Measurements from ENCODE around the gene ACSM6. TPM values are rescaled to one million over a fixed set of nuclear protein-coding genes. Genes with fewer than 3 reads are reported as not detected.
A peak's percentile ranks its signal among the peaks of the same experiment; 100 is the strongest.

Gene ACSM6
- total RNA-seq, 5 donors from 2014 or later (not counting 1 experiment from before 2014, with no cell fraction given), result not detected

GRCh38 chr10:95177429-95177828 is 16.6 kb upstream of the ACSM6 start:
- no peaks in the 10 kb centered on the region for H3K4me1 Mint-ChIP-seq
- ChIA-PET CTCF (no interaction called here), POLR2A (no interaction called here)
- H3K27me3 Mint-ChIP-seq, result peaks cover under 1 to 21% of the 10 kb centered on the region in 2 donors
- H3K27ac Mint-ChIP-seq, result no peak overlapping the region
- no peak overlapping the region for H3K4me3 Mint-ChIP-seq
- H3K27me3 ChIP-seq (replicated peaks in 1 of 2; ENCODE audit: control insufficient read depth in 2 of 2, extremely low read depth in 1 of 2, insufficient read depth in 2 of 2, low read length in 1 of 2), result peaks cover 0 to 9% of the 10 kb centered on the region in 2 experiments
- no peaks in the 10 kb centered on the region for H3K9me3 ChIP-seq
- H3K4me3 ChIP-seq (ENCODE audit: control insufficient read depth in 1 of 2, extremely low read depth in 1 of 2, low read length in 1 of 2), result no peak overlapping the region
- DNase-seq (no peak), ATAC-seq (replicated peaks in 1 of 4) (no peak)
- H3K36me3 Mint-ChIP-seq, result no peaks in the 10 kb centered on the region
- H3K9me3 Mint-ChIP-seq, result peaks cover 0 to 5% (median 0%) of the 10 kb centered on the region in 3 donors
- no peak overlapping the region for H3K27ac ChIP-seq (ENCODE audit: low read length)
- H3K4me1 ChIP-seq (ENCODE audit: control insufficient read depth in 1 of 2, extremely low read depth in 1 of 2, insufficient read depth in 2 of 2, low read length in 2 of 2), result no peaks in the 10 kb centered on the region
- no peaks in the 10 kb centered on the region for H3K36me3 ChIP-seq (ENCODE audit: control insufficient read depth in 2 of 2, extremely low read depth in 1 of 2, insufficient read depth in 1 of 2, low read length in 1 of 2)

GRCh38 chr10:95178266-95178665 is 15.8 kb upstream of the ACSM6 start:
- H3K27me3 Mint-ChIP-seq, result peaks cover 3 to 25% of the 10 kb centered on the region in 2 donors
- Histone ChIP-seq H3K27ac (ENCODE audit: low read length) (no peak overlapping the region), H3K9me3 (no peaks in the 10 kb centered on the region), H3K36me3 (ENCODE audit: control insufficient read depth in 2 of 2, extremely low read depth in 1 of 2, insufficient read depth in 1 of 2, low read length in 1 of 2) (no peaks in the 10 kb centered on the region), H3K4me3 (ENCODE audit: control insufficient read depth in 1 of 2, extremely low read depth in 1 of 2, low read length in 1 of 2) (no peak overlapping the region), H3K4me1 (ENCODE audit: control insufficient read depth in 1 of 2, extremely low read depth in 1 of 2, insufficient read depth in 2 of 2, low read length in 2 of 2) (peaks cover 0 to 2% of the 10 kb centered on the region in 2 experiments), H3K27me3 (replicated peaks in 1 of 2; ENCODE audit: control insufficient read depth in 2 of 2, extremely low read depth in 1 of 2, insufficient read depth in 2 of 2, low read length in 1 of 2) (peaks cover 0 to 12% of the 10 kb centered on the region in 2 experiments)
- DNase-seq, result no peak
- CTCF ChIA-PET, result no interaction called here
- POLR2A ChIA-PET, result no interaction called here
- WGBS (ENCODE audit: insufficient coverage), result no CpG with 5 or more reads among the region's 1 CpG
- no peak for ATAC-seq (replicated peaks in 1 of 4)
- peaks cover 0 to 4% (median 3%) of the 10 kb centered on the region in 3 donors for H3K4me1 Mint-ChIP-seq
- no peaks in the 10 kb centered on the region for H3K36me3 Mint-ChIP-seq
- no peak overlapping the region for H3K27ac Mint-ChIP-seq
- no peak overlapping the region for H3K4me3 Mint-ChIP-seq
- peaks cover 0 to 5% (median 0%) of the 10 kb centered on the region in 3 donors for H3K9me3 Mint-ChIP-seq

DNA sequence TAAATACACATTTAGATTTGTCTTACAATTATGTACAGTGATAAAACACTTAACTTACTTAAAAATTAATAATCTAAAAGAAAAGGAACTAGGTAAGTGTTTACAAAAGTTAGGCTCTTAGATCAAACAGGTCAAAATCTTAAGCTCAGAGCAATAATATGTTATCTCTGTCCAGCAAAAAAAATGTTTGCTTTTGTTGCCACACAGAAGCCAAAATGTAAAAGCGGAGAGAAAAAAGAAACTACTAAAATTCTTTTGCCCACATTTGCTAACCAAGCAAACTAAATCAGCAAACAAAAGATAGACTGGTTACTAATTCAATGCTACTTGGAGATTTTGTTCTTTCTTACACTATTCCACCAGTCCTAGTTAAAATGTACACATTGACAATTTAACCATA is 15.2 kb upstream of the ACSM6 start:
- Histone ChIP-seq H3K36me3 (ENCODE audit: control insufficient read depth in 2 of 2, extremely low read depth in 1 of 2, insufficient read depth in 1 of 2, low read length in 1 of 2) (no peaks in the 10 kb centered on the region), H3K4me1 (ENCODE audit: control insufficient read depth in 1 of 2, extremely low read depth in 1 of 2, insufficient read depth in 2 of 2, low read length in 2 of 2) (peaks cover 0 to 3% of the 10 kb centered on the region in 2 experiments), H3K9me3 (no peaks in the 10 kb centered on the region), H3K27me3 (replicated peaks in 1 of 2; ENCODE audit: control insufficient read depth in 2 of 2, extremely low read depth in 1 of 2, insufficient read depth in 2 of 2, low read length in 1 of 2) (peaks cover 0 to 13% of the 10 kb centered on the region in 2 experiments), H3K4me3 (ENCODE audit: control insufficient read depth in 1 of 2, extremely low read depth in 1 of 2, low read length in 1 of 2) (no peak overlapping the region), H3K27ac (ENCODE audit: low read length) (no peak overlapping the region)
- H3K27ac Mint-ChIP-seq, result no peak overlapping the region
- ATAC-seq (replicated peaks in 1 of 4) (no peak), DNase-seq (no peak)
- peaks cover 3 to 25% of the 10 kb centered on the region in 2 donors for H3K27me3 Mint-ChIP-seq
- no peak overlapping the region for H3K4me3 Mint-ChIP-seq
- peaks cover 0 to 5% (median 0%) of the 10 kb centered on the region in 3 donors for H3K9me3 Mint-ChIP-seq
- ChIA-PET CTCF (no interaction called here), POLR2A (no interaction called here)
- H3K4me1 Mint-ChIP-seq, result peaks cover under 1 to 4% (median 3%) of the 10 kb centered on the region in 3 donors
- no CpG with 5 or more reads among the region's 1 CpG for WGBS (ENCODE audit: insufficient coverage)
- H3K36me3 Mint-ChIP-seq, result no peaks in the 10 kb centered on the region

DNA sequence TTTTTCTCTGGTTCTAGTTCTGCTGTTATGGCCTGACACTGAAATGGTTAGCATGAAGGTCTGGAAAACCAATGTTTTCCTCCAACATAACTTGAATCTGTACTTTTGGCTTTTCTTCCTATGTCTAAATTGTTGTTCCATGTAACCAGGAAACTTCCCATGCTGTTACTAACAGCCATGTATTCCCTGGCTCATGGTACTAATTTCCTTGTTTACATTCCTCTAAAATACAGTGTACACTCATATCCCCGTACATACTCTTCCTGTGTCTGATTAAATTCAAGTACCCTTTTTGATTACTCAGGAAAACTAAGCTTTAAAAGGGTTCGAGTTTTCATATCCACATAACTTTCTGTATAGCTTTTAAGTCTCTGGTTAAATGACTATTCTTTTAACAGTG is 12.3 kb upstream of the ACSM6 start:
- Histone ChIP-seq H3K36me3 (ENCODE audit: control insufficient read depth in 2 of 2, extremely low read depth in 1 of 2, insufficient read depth in 1 of 2, low read length in 1 of 2) (no peaks in the 10 kb centered on the region), H3K4me1 (ENCODE audit: control insufficient read depth in 1 of 2, extremely low read depth in 1 of 2, insufficient read depth in 2 of 2, low read length in 2 of 2) (peaks cover 0 to 7% of the 10 kb centered on the region in 2 experiments), H3K4me3 (ENCODE audit: control insufficient read depth in 1 of 2, extremely low read depth in 1 of 2, low read length in 1 of 2) (no peak overlapping the region), H3K9me3 (no peaks in the 10 kb centered on the region), H3K27me3 (replicated peaks in 1 of 2; ENCODE audit: control insufficient read depth in 2 of 2, extremely low read depth in 1 of 2, insufficient read depth in 2 of 2, low read length in 1 of 2) (peaks cover 0 to 25% of the 10 kb centered on the region in 2 experiments), H3K27ac (ENCODE audit: low read length) (no peak overlapping the region)
- ATAC-seq (replicated peaks in 1 of 4) (no peak), DNase-seq (no peak)
- H3K36me3 Mint-ChIP-seq, result no peaks in the 10 kb centered on the region
- H3K27me3 Mint-ChIP-seq, result peaks cover 7 to 43% of the 10 kb centered on the region in 2 donors
- WGBS (ENCODE audit: insufficient coverage), result no CpG with 5 or more reads among the region's 2 CpGs
- ChIA-PET POLR2A (no interaction called here), CTCF (no interaction called here)
- H3K4me1 Mint-ChIP-seq, result peaks cover 6 to 10% (median 8%) of the 10 kb centered on the region in 3 donors
- H3K4me3 Mint-ChIP-seq, result no peak overlapping the region
- H3K9me3 Mint-ChIP-seq, result no peaks in the 10 kb centered on the region
- no peak overlapping the region for H3K27ac Mint-ChIP-seq

- Mint-ChIP-seq H3K27ac (no peak overlapping the region), H3K4me1 (peaks cover 6 to 10% (median 8%) of the 10 kb centered on the region in 3 donors), H3K9me3 (no peaks in the 10 kb centered on the region), H3K36me3 (no peaks in the 10 kb centered on the region), H3K27me3 (peaks cover 14 to 37% of the 10 kb centered on the region in 2 donors), H3K4me3 (peak overlapping the region; percentile 67 to 74 (median 71))
- DNase-seq (peak; percentile 6 to 76 (median 47)), ATAC-seq (replicated peaks in 1 of 4) (peak; percentile 71 to 92 (median 88))
- ChIA-PET POLR2A (no interaction called here), CTCF (interaction anchor here in 1 of 2 donors (0.7 to 0.8 kb wide), 2 partner anchors 91 to 103 kb away, joined by 3 read pairs; no protein-coding TSS in a partner anchor)
- Histone ChIP-seq H3K27me3 (replicated peaks in 1 of 2; ENCODE audit: control insufficient read depth in 2 of 2, extremely low read depth in 1 of 2, insufficient read depth in 2 of 2, low read length in 1 of 2) (peaks cover 0 to 25% of the 10 kb centered on the region in 2 experiments), H3K36me3 (ENCODE audit: control insufficient read depth in 2 of 2, extremely low read depth in 1 of 2, insufficient read depth in 1 of 2, low read length in 1 of 2) (no peaks in the 10 kb centered on the region), H3K27ac (ENCODE audit: low read length) (no peak overlapping the region), H3K4me3 (ENCODE audit: control insufficient read depth in 1 of 2, extremely low read depth in 1 of 2, low read length in 1 of 2) (peak overlapping the region; percentile 27 to 38), H3K9me3 (no peaks in the 10 kb centered on the region), H3K4me1 (ENCODE audit: control insufficient read depth in 1 of 2, extremely low read depth in 1 of 2, insufficient read depth in 2 of 2, low read length in 2 of 2) (peaks cover 0 to 7% of the 10 kb centered on the region in 2 experiments)
- 4% methylated on average over 82 of the region's 85 CpGs for WGBS (ENCODE audit: insufficient coverage)
Measured at GRCh38 chr10:95183271-95184230, 10.5 kb upstream of the ACSM6 start.

DNA sequence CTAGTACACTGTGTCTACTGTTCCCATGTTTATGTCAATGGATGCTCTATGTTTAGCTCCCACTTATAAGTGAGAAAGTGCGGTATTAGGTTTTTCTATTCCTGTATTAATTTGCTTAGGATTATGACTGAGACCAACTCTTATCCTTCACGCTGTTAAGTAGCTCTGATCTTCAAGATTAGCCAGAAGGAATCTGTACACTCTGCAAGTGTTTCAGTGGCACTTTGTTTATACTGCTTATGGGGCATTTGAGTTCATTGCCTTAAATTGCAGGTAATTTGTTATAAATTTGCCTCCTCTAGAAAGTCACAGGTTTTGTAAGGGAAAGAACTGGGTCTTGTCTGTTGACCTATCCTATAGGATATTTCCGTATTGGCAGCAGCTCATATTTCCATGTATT is 6.4 kb upstream of the ACSM6 start:
- H3K27ac Mint-ChIP-seq, result no peak overlapping the region
- ChIA-PET CTCF (no interaction called here), POLR2A (no interaction called here)
- H3K9me3 ChIP-seq, result no peaks in the 10 kb centered on the region
- H3K36me3 ChIP-seq (ENCODE audit: control insufficient read depth in 2 of 2, extremely low read depth in 1 of 2, insufficient read depth in 1 of 2, low read length in 1 of 2), result no peaks in the 10 kb centered on the region
- no CpG with 5 or more reads among the region's 3 CpGs for WGBS (ENCODE audit: insufficient coverage)
- no peak overlapping the region for H3K4me3 ChIP-seq (ENCODE audit: control insufficient read depth in 1 of 2, extremely low read depth in 1 of 2, low read length in 1 of 2)
- peaks cover 6 to 10% (median 8%) of the 10 kb centered on the region in 3 donors for H3K4me1 Mint-ChIP-seq
- DNase-seq, result no peak
- H3K36me3 Mint-ChIP-seq, result no peaks in the 10 kb centered on the region
- H3K9me3 Mint-ChIP-seq, result no peaks in the 10 kb centered on the region
- peaks cover 0 to 7% of the 10 kb centered on the region in 2 experiments for H3K4me1 ChIP-seq (ENCODE audit: control insufficient read depth in 1 of 2, extremely low read depth in 1 of 2, insufficient read depth in 2 of 2, low read length in 2 of 2)
- H3K27me3 Mint-ChIP-seq, result peaks cover 17 to 22% of the 10 kb centered on the region in 2 donors
- peaks cover 0 to 18% of the 10 kb centered on the region in 2 experiments for H3K27me3 ChIP-seq (replicated peaks in 1 of 2; ENCODE audit: control insufficient read depth in 2 of 2, extremely low read depth in 1 of 2, insufficient read depth in 2 of 2, low read length in 1 of 2)
- no peak overlapping the region for H3K27ac ChIP-seq (ENCODE audit: low read length)
- no peak for ATAC-seq (replicated peaks in 1 of 4)
- no peak overlapping the region for H3K4me3 Mint-ChIP-seq
